H1 (cell line): ENCODE measurements around the gene WNT1. TPM values are rescaled to one million over a fixed set of nuclear protein-coding genes. Genes with fewer than 3 reads are reported as not detected.

Source experiments
- RFX5 ChIP-seq: IDR thresholded peaks from 2 replicates; pipeline ENCODE4 v1.6.1; 2011; ENCODE audit warnings: low read depth, low read length, improper control_type of control experiment, borderline replicate concordance
- SIRT6 ChIP-seq: IDR thresholded peaks from one replicate; pipeline ENCODE4 v1.7.1; 2012; ENCODE audit warnings: low read length, inconsistent platforms
- YY1 ChIP-seq: IDR thresholded peaks from 2 replicates; pipeline ENCODE4 v1.6.1; 2011; ENCODE audit warnings: low read depth, mild to moderate bottlenecking, low read length
- polyA plus RNA-seq, 7 experiments: library from polyadenylated mRNA; depleted of rRNA in 3 of 7; stranded (reverse) in 5 of 7; unstranded in 2 of 7; fragments of >200 nt in 5 of 7; fragments of 200-250 nt in 2 of 7; gene quantifications; 1 replicate in 5 of 7; 2 replicates in 1 of 7; 4 replicates in 1 of 7; pipeline versions ENCODE4 v1.2.1 to v1.2.3, GENCODE V29; 2011 to 2013; ENCODE audit warnings: missing spikeins in 2 of 7, mixed read lengths in 2 of 7
- total RNA-seq: library from RNA; stranded (reverse); fragmentation: NEBNext Ultra II Directional; extraction: Animal tissue kit (Norgen Biotek cat#: 25700); gene quantifications from 2 replicates; pipeline ENCODE4 v1.2.1, GENCODE V29; 2021

The WNT1 gene
- total and polyA plus RNA-seq, 2 of the 8 experiments (the other 6 are each of a cell fraction or from before 2014, with no cell fraction given), result not detected

DNA sequence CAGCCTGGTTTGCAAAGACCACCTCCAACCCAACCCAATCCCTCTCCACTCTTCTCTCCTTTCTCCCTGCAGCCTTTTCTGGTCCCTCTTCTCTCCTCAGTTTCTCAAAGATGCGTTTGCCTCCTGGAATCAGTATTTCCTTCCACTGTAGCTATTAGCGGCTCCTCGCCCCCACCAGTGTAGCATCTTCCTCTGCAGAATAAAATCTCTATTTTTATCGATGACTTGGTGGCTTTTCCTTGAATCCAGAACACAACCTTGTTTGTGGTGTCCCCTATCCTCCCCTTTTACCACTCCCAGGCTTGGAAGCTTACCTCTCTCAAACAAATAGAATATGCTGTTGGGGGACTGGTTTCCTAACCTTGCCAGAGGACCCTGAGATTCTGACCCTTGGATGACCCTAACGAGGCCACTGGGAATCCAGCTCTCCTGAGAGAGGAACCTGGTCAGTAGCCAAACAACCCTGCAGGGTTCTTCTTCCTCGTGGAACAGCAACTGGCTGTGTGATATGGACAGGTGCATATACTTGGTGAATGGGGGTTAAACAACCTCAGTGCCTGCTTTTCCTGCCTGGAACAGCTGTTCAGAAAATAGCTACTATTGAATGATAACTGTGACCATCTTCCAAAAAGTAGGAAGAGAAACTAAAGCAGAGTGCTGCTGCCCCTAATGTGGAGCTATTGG is 4.4 kb downstream of the WNT1 start (continued):
- TF ChIP-seq SIRT6 (no peak), RFX5 (no peak), YY1 (no peak)
